HCT116 (cell line): ENCODE measurements around the gene ARNT2. TPM values are rescaled to one million over a fixed set of nuclear protein-coding genes. Genes with fewer than 3 reads are reported as not detected.

Experiments used
- ATAC-seq: fragments of 200-7000 bp; cut with Tn5 transposase; 2 replicates; pipeline ENCODE4 v1.9.1; 2020; ENCODE audit warnings: mild to moderate bottlenecking, moderate library complexity
- BruUV-seq: library from RNA; stranded (reverse); fragments of 400-500 nt; replicated peaks from 2 replicates; lab custom pipeline; 2021; lab: Mats Ljungman, UMichigan
- CTCF ChIA-PET: fragments of 300-600 bp; sonication (Branson Sonifier 250); formaldehyde crosslinking; loops from one replicate; lab custom pipeline; 2021; ENCODE audit warnings: antibody characterized with exemption; lab: Charles Lee
- POLR2A ChIA-PET: fragments of 300-600, 350-600 bp; sonication (Branson Sonifier 250); formaldehyde crosslinking; loops from one replicate; lab custom pipeline; 2021; ENCODE audit warnings: antibody characterized with exemption; lab: Charles Lee
- RAD21 ChIA-PET, 2 experiments: fragments of 300-600 bp; sonication (Branson Sonifier 250); formaldehyde crosslinking; loops; one replicate each; lab custom pipeline; 2023; ENCODE audit warnings: low total read pairs in 2 of 2; ENCODE audit not compliant: uncharacterized antibody in 2 of 2, unreplicated experiment in 2 of 2, low non-redundant PET in 1 of 2; lab: Charles Lee
- DNase-seq: peaks from one replicate; pipeline ENCODE4 v3.0.0-alpha.2; 2010; ENCODE audit warnings: low read depth, low spot score
- H2AFZ ChIP-seq: fragments of 200-600 bp; shearing (Covaris generic), sonication (generic); 2 replicates; pipeline ENCODE4 v1.6.1; 2017; ENCODE audit warnings: low read depth, mixed run types, mixed read lengths, antibody characterized with exemption, low read length; ENCODE audit not compliant: poor library complexity, severe bottlenecking
- H3K27ac ChIP-seq: 2 replicates; pipeline ENCODE4 v1.5.1; 2012; ENCODE audit warnings: low read depth, low read length
- H3K27me3 ChIP-seq: fragments of 200-600 bp; sonication (generic); 2 replicates; pipeline ENCODE4 v1.6.1; 2016; ENCODE audit warnings: mixed run types, low read length, mixed read lengths; ENCODE audit not compliant: insufficient read depth
- H3K36me3 ChIP-seq, 2 experiments: fragments of 200-500 bp in 1 of 2; fragments of 200-600 bp in 1 of 2; sonication (Bioruptor generic) in 1 of 2; sonication (generic) in 1 of 2; 2 replicates each; pipeline versions ENCODE4 v1.5.1 to v1.6.1; 2014 to 2016; ENCODE audit warnings: low read length in 2 of 2, inconsistent platforms in 1 of 2, mixed read lengths in 1 of 2, mixed run types in 1 of 2; ENCODE audit not compliant: insufficient read depth in 2 of 2, control insufficient read depth in 1 of 2
- H3K4me1 ChIP-seq, 2 experiments: fragments of 200-600 bp in 1 of 2; sonication (generic) in 1 of 2; 2 replicates each; pipeline versions ENCODE4 v1.5.1 to v1.6.1; 2012 to 2017; ENCODE audit warnings: low read length in 2 of 2, inconsistent platforms in 1 of 2, mild to moderate bottlenecking in 1 of 2, mixed read lengths in 1 of 2, mixed run types in 1 of 2, moderate library complexity in 1 of 2; ENCODE audit not compliant: insufficient read depth in 2 of 2, control insufficient read depth in 1 of 2
- H3K4me2 ChIP-seq: fragments of 200-600 bp; sonication (generic); 2 replicates; pipeline ENCODE4 v1.6.1; 2017; ENCODE audit warnings: mixed run types, low read length, mixed read lengths
- H3K4me3 ChIP-seq, 2 experiments: fragments of 200-600 bp in 1 of 2; sonication (generic) in 1 of 2; replicated peaks in 1 of 2; 2 replicates each; pipeline ENCODE4 v1.5.1; 2011 to 2016; ENCODE audit warnings: low read length in 2 of 2, control low read depth in 1 of 2, low read depth in 1 of 2, mild to moderate bottlenecking in 1 of 2, mixed read lengths in 1 of 2, mixed run types in 1 of 2
- H3K79me2 ChIP-seq: fragments of 200-600 bp; sonication (generic); 2 replicates; pipeline ENCODE4 v1.6.1; 2017; ENCODE audit warnings: mild to moderate bottlenecking, mixed run types, low read length, moderate library complexity, mixed read lengths; ENCODE audit not compliant: insufficient read depth
- H3K9ac ChIP-seq: fragments of 200-600 bp; sonication (generic); 2 replicates; pipeline ENCODE4 v1.6.1; 2016; ENCODE audit warnings: low read length, mixed read lengths
- H3K9me2 ChIP-seq: fragments of 200-600 bp; sonication (generic), shearing (Covaris generic); 2 replicates; pipeline ENCODE4 v1.6.1; 2017; ENCODE audit warnings: mixed run types, mild to moderate bottlenecking, moderate library complexity; ENCODE audit not compliant: insufficient read depth
- H3K9me3 ChIP-seq, 2 experiments: fragments of 200-500 bp in 1 of 2; fragments of 200-600 bp in 1 of 2; sonication (Bioruptor generic) in 1 of 2; sonication (generic) in 1 of 2; 2 replicates each; pipeline ENCODE4 v1.6.1; 2014 to 2017; ENCODE audit warnings: low read length in 2 of 2, mixed read lengths in 2 of 2, inconsistent platforms in 1 of 2, low read depth in 1 of 2, mild to moderate bottlenecking in 1 of 2, mixed run types in 1 of 2, moderate library complexity in 1 of 2; ENCODE audit not compliant: control insufficient read depth in 1 of 2, insufficient read depth in 1 of 2
- H4K20me1 ChIP-seq: fragments of 200-600 bp; sonication (generic), shearing (Covaris generic); 2 replicates; pipeline ENCODE4 v1.6.1; 2017; ENCODE audit warnings: mixed run types, mild to moderate bottlenecking, moderate library complexity; ENCODE audit not compliant: insufficient read depth
- ATF3 ChIP-seq: IDR thresholded peaks from 2 replicates; pipeline ENCODE4 v1.6.1; 2012
- EZH2phosphoT487 ChIP-seq: fragments of 200-600 bp; IDR thresholded peaks from 2 replicates; pipeline ENCODE4 v1.6.1; 2018; ENCODE audit warnings: antibody characterized with exemption, borderline replicate concordance
- JUND ChIP-seq: IDR thresholded peaks from 2 replicates; pipeline ENCODE4 v1.6.1; 2012
- POLR2AphosphoS5 ChIP-seq: IDR thresholded peaks from 2 replicates; pipeline ENCODE4 v1.6.1; 2011; ENCODE audit warnings: mild to moderate bottlenecking, low read depth, low read length, moderate library complexity
- RAD21 ChIP-seq: IDR thresholded peaks from 2 replicates; pipeline ENCODE4 v1.6.1; 2012; ENCODE audit warnings: low read depth, mild to moderate bottlenecking
- SP1 ChIP-seq: IDR thresholded peaks from 2 replicates; pipeline ENCODE4 v1.6.1; 2012; ENCODE audit warnings: low read depth
- SRF ChIP-seq: IDR thresholded peaks from 2 replicates; pipeline ENCODE4 v1.6.1; 2012; ENCODE audit warnings: low read depth
- TCF7L2 ChIP-seq: IDR thresholded peaks from 2 replicates; pipeline ENCODE4 v1.7.0; 2011; ENCODE audit warnings: borderline replicate concordance, inconsistent platforms; ENCODE audit not compliant: insufficient read depth, insufficient read length; ENCODE audit errors: extremely low read depth
- ZFX ChIP-seq: fragments of 450-650 bp; IDR thresholded peaks from 2 replicates; pipeline ENCODE4 v1.6.1; 2017
- intact Hi-C: fragments of 100-400 bp; cut with micrococcal nuclease; formaldehyde crosslinking; loops from 2 replicates; pipeline ENCODE4 v1.10.0; 2022
- total RNA-seq: library from RNA; stranded (reverse); gene quantifications from one replicate; pipeline ENCODE4 v1.2.1, GENCODE V29; 2021; ENCODE audit not compliant: unreplicated experiment
- TF ChIP-seq, protein P1 (sequence below): IDR thresholded peaks from 2 replicates; pipeline ENCODE4 v1.6.1; 2012
- TF ChIP-seq, protein P2 (sequence below), 3 experiments: fragments of 200-600 bp in 1 of 3; sonication (generic) in 1 of 3; IDR thresholded peaks in 2 of 3; conservative IDR thresholded peaks in 1 of 3; 2 replicates each; pipeline ENCODE4 v1.5.1; 2012 to 2017; ENCODE audit warnings: low read depth in 2 of 3, low read length in 2 of 3, antibody characterized with exemption in 1 of 3, borderline replicate concordance in 1 of 3, control low read depth in 1 of 3, mild to moderate bottlenecking in 1 of 3, mixed read lengths in 1 of 3, mixed run types in 1 of 3, moderate library complexity in 1 of 3; ENCODE audit not compliant: insufficient read depth in 1 of 3

ARNT2 gene
- total RNA-seq, 1 experiment from 2014 or later, result 3.0 TPM

- TF ChIP-seq JUND, result peak; percentile 87
- TF ChIP-seq, protein P1, sequence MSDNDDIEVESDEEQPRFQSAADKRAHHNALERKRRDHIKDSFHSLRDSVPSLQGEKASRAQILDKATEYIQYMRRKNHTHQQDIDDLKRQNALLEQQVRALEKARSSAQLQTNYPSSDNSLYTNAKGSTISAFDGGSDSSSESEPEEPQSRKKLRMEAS, result peak; percentile 84
- no peak for TF ChIP-seq ATF3
- TF ChIP-seq SRF, result peak; percentile 66; the same call in 1 of the 2 replicates
These were observed 32.5 kb downstream of the ARNT2 start (continued) for GRCh38 chr15:80436511-80437307.

- DNase-seq (no peak), ATAC-seq (no peak)
- ChIA-PET RAD21 (no interaction called here), CTCF (interaction anchor here (1.0 to 1.3 kb wide), 2 partner anchors 19 to 339 kb away, joined by 3 read pairs; no protein-coding TSS in a partner anchor), POLR2A (no interaction called here)
- Histone ChIP-seq H3K27me3 (no peaks in the 10 kb centered on the region), H3K4me3 (peak overlapping the region in 1 of 2 experiments; percentile 46; a peak in 1 of 4 replicates), H3K79me2 (no peaks in the 10 kb centered on the region), H2AFZ (no peak overlapping the region), H3K9ac (peak overlapping the region; percentile 44; the same call in 1 of the 2 replicates), H3K27ac (peak overlapping the region; percentile 59), H3K36me3 (no peaks in the 10 kb centered on the region), H3K4me1 (peaks cover 16 to 27% of the 10 kb centered on the region in 2 experiments), H3K4me2 (peak overlapping the region; percentile 70), H4K20me1 (no peaks in the 10 kb centered on the region), H3K9me2 (no peaks in the 10 kb centered on the region), H3K9me3 (no peaks in the 10 kb centered on the region)
- no TSS peak for BruUV-seq
- TF ChIP-seq SP1 (no peak), POLR2AphosphoS5 (no peak), ATF3 (no peak), ZFX (no peak), RAD21 (no peak), TCF7L2 (no peak), SRF (no peak), EZH2phosphoT487 (no peak)
- TF ChIP-seq, protein P2, sequence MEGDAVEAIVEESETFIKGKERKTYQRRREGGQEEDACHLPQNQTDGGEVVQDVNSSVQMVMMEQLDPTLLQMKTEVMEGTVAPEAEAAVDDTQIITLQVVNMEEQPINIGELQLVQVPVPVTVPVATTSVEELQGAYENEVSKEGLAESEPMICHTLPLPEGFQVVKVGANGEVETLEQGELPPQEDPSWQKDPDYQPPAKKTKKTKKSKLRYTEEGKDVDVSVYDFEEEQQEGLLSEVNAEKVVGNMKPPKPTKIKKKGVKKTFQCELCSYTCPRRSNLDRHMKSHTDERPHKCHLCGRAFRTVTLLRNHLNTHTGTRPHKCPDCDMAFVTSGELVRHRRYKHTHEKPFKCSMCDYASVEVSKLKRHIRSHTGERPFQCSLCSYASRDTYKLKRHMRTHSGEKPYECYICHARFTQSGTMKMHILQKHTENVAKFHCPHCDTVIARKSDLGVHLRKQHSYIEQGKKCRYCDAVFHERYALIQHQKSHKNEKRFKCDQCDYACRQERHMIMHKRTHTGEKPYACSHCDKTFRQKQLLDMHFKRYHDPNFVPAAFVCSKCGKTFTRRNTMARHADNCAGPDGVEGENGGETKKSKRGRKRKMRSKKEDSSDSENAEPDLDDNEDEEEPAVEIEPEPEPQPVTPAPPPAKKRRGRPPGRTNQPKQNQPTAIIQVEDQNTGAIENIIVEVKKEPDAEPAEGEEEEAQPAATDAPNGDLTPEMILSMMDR (IDR thresholded peaks at IDR 0.05 in 2 of 3, conservative IDR thresholded peaks at IDR 0.05 in 1 of 3; ENCODE audit: borderline replicate concordance in 1 of 3, insufficient read depth in 1 of 3, low read depth in 2 of 3, low read length in 2 of 3), result no peak
- intact Hi-C loops, result loop anchor here (1.0 to 5.0 kb wide), 2 partner anchors 12 to 340 kb away; partner anchors contain the start of gene CEMIP
These were observed 33.2 kb downstream of the ARNT2 start for GRCh38 chr15:80437334-80437891.
